Measurements from ENCODE around the gene CENPX. TPM values are rescaled to one million over a fixed set of nuclear protein-coding genes. Genes with fewer than 3 reads are reported as not detected.

The CENPX gene
- total and polyA plus RNA-seq, 8 donors = 42.9 to 77.7 (median 49.8) TPM

GRCh38 chr17:82018152-82018988, 4.3 kb downstream of the CENPX start:
- peaks cover 15 to 32% of the 10 kb centered on the region in 2 donors for H3K4me1 ChIP-seq
- H3K36me3 ChIP-seq = peaks cover 0 to 16% of the 10 kb centered on the region in 2 donors
- ATAC-seq (no peak), DNase-seq (no peak)
- no peak for TF ChIP-seq CTCF (IDR thresholded peaks at IDR 0.05)
- no peak overlapping the region for H3K4me3 ChIP-seq
- intact Hi-C loops (cut with DNase I) = no loop called here
- H3K9me3 ChIP-seq = no peaks in the 10 kb centered on the region
- H3K27ac ChIP-seq = no peak overlapping the region
- H3K27me3 ChIP-seq = no peaks in the 10 kb centered on the region

- Histone ChIP-seq H3K4me1 (peaks cover 15 to 38% of the 10 kb centered on the region in 2 donors), H3K27ac (no peak overlapping the region), H3K36me3 (peaks cover 0 to 16% of the 10 kb centered on the region in 2 donors), H3K9me3 (no peaks in the 10 kb centered on the region), H3K27me3 (no peaks in the 10 kb centered on the region), H3K4me3 (no peak overlapping the region)
- intact Hi-C loops (cut with DNase I) = no loop called here
- ATAC-seq = peak; percentile 3
- DNase-seq = no peak
- no peak for TF ChIP-seq CTCF (IDR thresholded peaks at IDR 0.05)
Measured at GRCh38 chr17:82017612-82018151, 5.0 kb downstream of the CENPX start.

GRCh38 chr17:82016875-82017459, 5.7 kb downstream of the CENPX start:
- ATAC-seq (no peak), DNase-seq (no peak)
- no peak overlapping the region for H3K27ac ChIP-seq
- intact Hi-C loops (cut with DNase I) = no loop called here
- H3K4me1 ChIP-seq = peaks cover 12 to 34% of the 10 kb centered on the region in 2 donors
- no peak overlapping the region for H3K4me3 ChIP-seq
- no peaks in the 10 kb centered on the region for H3K9me3 ChIP-seq
- H3K36me3 ChIP-seq = peaks cover 0 to 22% of the 10 kb centered on the region in 2 donors
- TF ChIP-seq CTCF (IDR thresholded peaks at IDR 0.05) = no peak
- no peaks in the 10 kb centered on the region for H3K27me3 ChIP-seq

- ATAC-seq (no peak), DNase-seq (no peak)
- no peak for TF ChIP-seq CTCF (IDR thresholded peaks at IDR 0.05)
- Histone ChIP-seq H3K4me1 (peaks cover 6 to 27% of the 10 kb centered on the region in 2 donors), H3K4me3 (no peak overlapping the region), H3K36me3 (peaks cover 0 to 29% of the 10 kb centered on the region in 2 donors), H3K27ac (no peak overlapping the region), H3K27me3 (no peaks in the 10 kb centered on the region), H3K9me3 (no peaks in the 10 kb centered on the region)
- intact Hi-C loops (cut with DNase I) = no loop called here
Measured at GRCh38 chr17:82016061-82016874, 6.4 kb downstream of the CENPX start.

Measured in left lung (tissue), 10 donors.